Measurements from ENCODE around the gene FAM98B.

The FAM98B gene

GRCh38 chr15:38453971-38454695, at the start of gene FAM98B:
TSS of gene FAM98B (plus strand) at chr15:38454127. CDS start at chr15:38454162, 35 bp downstream.
- peak within 1 kb of the TSS; percentile 88 for H3K27ac ChIP-seq (ENCODE audit: low read depth, low read length)

GRCh38 chr15:38406436-38406835, 47.5 kb upstream of the FAM98B start:
- H3K27me3 ChIP-seq (ENCODE audit: control insufficient read depth in 5 of 5, insufficient read depth in 4 of 5, low read length in 5 of 5) = no peaks in the 10 kb centered on the region
- H3K36me3 ChIP-seq (ENCODE audit: control insufficient read depth in 5 of 5, insufficient read depth in 5 of 5, low read length in 5 of 5) = no peaks in the 10 kb centered on the region
- H3K4me3 ChIP-seq (ENCODE audit: low read depth in 1 of 5, low read length in 5 of 5) = no peak overlapping the region
- H3K9ac ChIP-seq (ENCODE audit: low read length in 5 of 5) = no peak overlapping the region
- H3K9me3 ChIP-seq (ENCODE audit: control insufficient read depth in 5 of 5, low read length in 5 of 5) = no peaks in the 10 kb centered on the region
- no peaks in the 10 kb centered on the region for H3K4me1 ChIP-seq (ENCODE audit: control insufficient read depth in 5 of 5, insufficient read depth in 5 of 5, low read length in 5 of 5)
- H3K27ac ChIP-seq (ENCODE audit: low read depth, low read length) = no peak overlapping the region

More at GRCh38 chr15:38453971-38454695, at the start of gene FAM98B:
- H3K27me3 ChIP-seq (ENCODE audit: control insufficient read depth in 5 of 5, insufficient read depth in 4 of 5, low read length in 5 of 5) = no peaks in the 10 kb centered on the region
- H3K9ac ChIP-seq (ENCODE audit: low read length in 5 of 5) = peak within 1 kb of the TSS; percentile 92 to 99 (median 96)
- peaks cover 0 to 2% (median 0%) of the 10 kb centered on the region in 5 donors for H3K36me3 ChIP-seq (ENCODE audit: control insufficient read depth in 5 of 5, insufficient read depth in 5 of 5, low read length in 5 of 5)
- H3K9me3 ChIP-seq (ENCODE audit: control insufficient read depth in 5 of 5, low read length in 5 of 5) = no peaks in the 10 kb centered on the region
- H3K4me1 ChIP-seq (ENCODE audit: control insufficient read depth in 5 of 5, insufficient read depth in 5 of 5, low read length in 5 of 5) = peaks cover 3 to 21% (median 18%) of the 10 kb centered on the region in 5 donors
- peak within 1 kb of the TSS; percentile 90 to 98 (median 97) for H3K4me3 ChIP-seq (ENCODE audit: low read depth in 1 of 5, low read length in 5 of 5)

GRCh38 chr15:38408576-38408975, 45.4 kb upstream of the FAM98B start:
- Histone ChIP-seq H3K9me3 (ENCODE audit: control insufficient read depth in 5 of 5, low read length in 5 of 5) (no peaks in the 10 kb centered on the region), H3K27me3 (ENCODE audit: control insufficient read depth in 5 of 5, insufficient read depth in 4 of 5, low read length in 5 of 5) (no peaks in the 10 kb centered on the region), H3K4me1 (ENCODE audit: control insufficient read depth in 5 of 5, insufficient read depth in 5 of 5, low read length in 5 of 5) (peaks cover 0 to 3% (median 0%) of the 10 kb centered on the region in 5 donors), H3K27ac (ENCODE audit: low read depth, low read length) (no peak overlapping the region), H3K4me3 (ENCODE audit: low read depth in 1 of 5, low read length in 5 of 5) (no peak overlapping the region), H3K36me3 (ENCODE audit: control insufficient read depth in 5 of 5, insufficient read depth in 5 of 5, low read length in 5 of 5) (no peaks in the 10 kb centered on the region), H3K9ac (ENCODE audit: low read length in 5 of 5) (no peak overlapping the region)

DNA sequence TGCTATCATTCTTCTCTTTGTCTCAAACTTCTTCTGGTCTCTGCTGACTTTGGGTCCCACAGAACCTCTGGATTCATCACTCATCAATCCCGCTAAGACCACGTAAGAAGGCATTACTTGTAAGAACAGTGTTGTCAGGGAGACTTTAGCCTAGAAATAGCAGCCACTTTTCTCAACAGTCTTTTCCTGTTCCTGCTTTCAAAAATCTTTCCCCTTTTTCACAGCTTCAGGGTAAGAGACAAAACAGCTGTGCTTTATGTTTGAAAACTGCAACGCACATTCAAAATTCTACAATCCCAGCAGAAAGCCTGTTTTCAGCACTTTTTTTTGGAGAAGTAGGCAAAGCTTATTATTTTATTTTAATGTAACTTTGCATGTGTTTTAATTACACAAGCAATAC, 42.0 kb upstream of the FAM98B start:
- H3K27ac ChIP-seq (ENCODE audit: low read depth, low read length) = no peak overlapping the region
- peaks cover 0 to 3% (median 0%) of the 10 kb centered on the region in 5 donors for H3K4me1 ChIP-seq (ENCODE audit: control insufficient read depth in 5 of 5, insufficient read depth in 5 of 5, low read length in 5 of 5)
- H3K9me3 ChIP-seq (ENCODE audit: control insufficient read depth in 5 of 5, low read length in 5 of 5) = no peaks in the 10 kb centered on the region
- peak overlapping the region in 1 of 5 donors; percentile 19 for H3K4me3 ChIP-seq (ENCODE audit: low read depth in 1 of 5, low read length in 5 of 5)
- H3K27me3 ChIP-seq (ENCODE audit: control insufficient read depth in 5 of 5, insufficient read depth in 4 of 5, low read length in 5 of 5) = no peaks in the 10 kb centered on the region
- no peaks in the 10 kb centered on the region for H3K36me3 ChIP-seq (ENCODE audit: control insufficient read depth in 5 of 5, insufficient read depth in 5 of 5, low read length in 5 of 5)
- H3K9ac ChIP-seq (ENCODE audit: low read length in 5 of 5) = no peak overlapping the region

DNA sequence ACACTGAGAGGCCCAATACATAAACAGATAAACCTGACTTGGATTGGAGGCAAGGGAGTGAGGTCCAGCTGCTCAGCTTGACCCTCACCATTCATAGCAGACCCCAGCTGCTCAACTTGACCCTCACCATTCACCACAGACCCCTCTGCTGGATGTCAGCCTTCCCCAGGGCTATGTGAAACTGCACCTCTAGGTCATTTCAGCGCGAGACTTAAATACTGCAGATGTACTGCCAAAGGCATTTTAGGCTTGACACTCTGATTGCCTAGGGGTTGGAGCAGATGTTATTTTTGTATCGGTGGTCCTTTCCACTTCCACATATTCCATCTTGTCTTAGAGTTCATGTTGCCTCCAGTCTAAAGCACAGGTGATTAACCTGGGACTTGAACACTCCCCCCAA, 41.5 kb upstream of the FAM98B start:
- no peak overlapping the region for H3K27ac ChIP-seq (ENCODE audit: low read depth, low read length)

GRCh38 chr15:38414357-38414756, 39.6 kb upstream of the FAM98B start:
- Histone ChIP-seq H3K27ac (ENCODE audit: low read depth, low read length) (no peak overlapping the region), H3K4me1 (ENCODE audit: control insufficient read depth in 5 of 5, insufficient read depth in 5 of 5, low read length in 5 of 5) (peaks cover 0 to 3% (median 0%) of the 10 kb centered on the region in 5 donors), H3K36me3 (ENCODE audit: control insufficient read depth in 5 of 5, insufficient read depth in 5 of 5, low read length in 5 of 5) (no peaks in the 10 kb centered on the region), H3K9ac (ENCODE audit: low read length in 5 of 5) (no peak overlapping the region), H3K4me3 (ENCODE audit: low read depth in 1 of 5, low read length in 5 of 5) (no peak overlapping the region), H3K27me3 (ENCODE audit: control insufficient read depth in 5 of 5, insufficient read depth in 4 of 5, low read length in 5 of 5) (no peaks in the 10 kb centered on the region), H3K9me3 (ENCODE audit: control insufficient read depth in 5 of 5, low read length in 5 of 5) (no peaks in the 10 kb centered on the region)

More for the DNA sequence above, 41.5 kb upstream of the FAM98B start:
- Histone ChIP-seq H3K4me3 (ENCODE audit: low read depth in 1 of 5, low read length in 5 of 5) (no peak overlapping the region), H3K27me3 (ENCODE audit: control insufficient read depth in 5 of 5, insufficient read depth in 4 of 5, low read length in 5 of 5) (no peaks in the 10 kb centered on the region), H3K4me1 (ENCODE audit: control insufficient read depth in 5 of 5, insufficient read depth in 5 of 5, low read length in 5 of 5) (peaks cover 0 to 3% (median 0%) of the 10 kb centered on the region in 5 donors), H3K9ac (ENCODE audit: low read length in 5 of 5) (no peak overlapping the region), H3K9me3 (ENCODE audit: control insufficient read depth in 5 of 5, low read length in 5 of 5) (no peaks in the 10 kb centered on the region), H3K36me3 (ENCODE audit: control insufficient read depth in 5 of 5, insufficient read depth in 5 of 5, low read length in 5 of 5) (no peaks in the 10 kb centered on the region)

DNA sequence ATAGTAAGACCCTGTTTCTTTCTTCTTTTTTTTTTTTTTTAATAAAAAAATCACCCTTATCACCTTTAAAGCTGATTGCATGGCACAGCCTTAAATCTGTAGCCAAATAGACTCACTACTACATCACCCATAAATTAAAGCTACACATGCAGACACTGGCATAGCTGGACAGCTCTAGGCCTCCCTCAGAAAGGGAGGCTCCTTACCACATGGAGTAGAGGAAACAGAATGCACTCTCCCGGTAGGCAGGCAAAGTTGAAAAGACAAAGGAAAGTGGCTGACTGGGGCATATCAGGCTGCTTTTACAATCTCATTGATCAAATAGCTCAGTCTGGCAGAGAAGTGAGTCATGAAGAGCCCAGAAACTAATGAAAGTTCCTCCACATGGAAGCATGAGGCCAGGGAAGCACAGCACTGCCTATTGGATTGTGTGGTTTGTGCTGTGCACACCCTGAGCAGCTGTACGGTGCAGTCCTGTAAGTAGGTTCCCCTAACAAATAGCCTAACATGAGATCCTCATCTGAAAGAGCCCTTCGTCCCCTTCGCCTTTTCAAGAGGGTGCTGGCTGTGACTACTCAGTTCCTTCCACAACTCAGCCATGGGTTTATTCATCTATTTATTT, 32.7 kb upstream of the FAM98B start:
- Histone ChIP-seq H3K36me3 (ENCODE audit: control insufficient read depth in 5 of 5, insufficient read depth in 5 of 5, low read length in 5 of 5) (no peaks in the 10 kb centered on the region), H3K27ac (ENCODE audit: low read depth, low read length) (no peak overlapping the region), H3K27me3 (ENCODE audit: control insufficient read depth in 5 of 5, insufficient read depth in 4 of 5, low read length in 5 of 5) (no peaks in the 10 kb centered on the region), H3K4me3 (ENCODE audit: low read depth in 1 of 5, low read length in 5 of 5) (no peak overlapping the region), H3K9ac (ENCODE audit: low read length in 5 of 5) (no peak overlapping the region), H3K9me3 (ENCODE audit: control insufficient read depth in 5 of 5, low read length in 5 of 5) (no peaks in the 10 kb centered on the region), H3K4me1 (ENCODE audit: control insufficient read depth in 5 of 5, insufficient read depth in 5 of 5, low read length in 5 of 5) (no peaks in the 10 kb centered on the region)

DNA sequence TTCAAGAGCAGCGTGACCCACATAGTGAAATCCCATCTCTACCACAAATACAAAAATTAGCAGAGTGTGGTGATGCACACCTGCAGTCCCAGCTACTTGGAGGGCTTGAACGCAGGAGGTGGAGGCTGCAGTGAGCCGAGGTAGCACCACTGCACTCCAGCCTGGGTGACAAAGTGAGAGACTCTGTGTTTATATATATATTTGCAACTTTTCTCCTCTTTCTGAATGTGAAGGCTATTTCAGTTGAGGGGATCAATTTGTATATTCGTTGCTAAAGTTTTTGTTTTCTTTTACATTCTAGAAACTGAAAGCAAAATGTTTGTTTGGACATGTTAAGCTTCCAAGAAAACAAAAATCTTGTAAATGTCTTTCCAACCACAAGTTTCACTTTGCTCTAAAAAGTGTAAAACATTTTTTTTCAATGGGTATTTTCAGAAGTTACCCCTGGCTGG, 29.8 kb upstream of the FAM98B start:
- Histone ChIP-seq H3K4me3 (ENCODE audit: low read depth in 1 of 5, low read length in 5 of 5) (no peak overlapping the region), H3K4me1 (ENCODE audit: control insufficient read depth in 5 of 5, insufficient read depth in 5 of 5, low read length in 5 of 5) (peaks cover 0 to 4% (median 0%) of the 10 kb centered on the region in 5 donors), H3K36me3 (ENCODE audit: control insufficient read depth in 5 of 5, insufficient read depth in 5 of 5, low read length in 5 of 5) (no peaks in the 10 kb centered on the region), H3K9ac (ENCODE audit: low read length in 5 of 5) (no peak overlapping the region), H3K27me3 (ENCODE audit: control insufficient read depth in 5 of 5, insufficient read depth in 4 of 5, low read length in 5 of 5) (no peaks in the 10 kb centered on the region), H3K27ac (ENCODE audit: low read depth, low read length) (no peak overlapping the region), H3K9me3 (ENCODE audit: control insufficient read depth in 5 of 5, low read length in 5 of 5) (no peaks in the 10 kb centered on the region)

GRCh38 chr15:38425269-38425668, 28.7 kb upstream of the FAM98B start:
- H3K9ac ChIP-seq (ENCODE audit: low read length in 5 of 5) = no peak overlapping the region
- no peaks in the 10 kb centered on the region for H3K27me3 ChIP-seq (ENCODE audit: control insufficient read depth in 5 of 5, insufficient read depth in 4 of 5, low read length in 5 of 5)
- H3K36me3 ChIP-seq (ENCODE audit: control insufficient read depth in 5 of 5, insufficient read depth in 5 of 5, low read length in 5 of 5) = no peaks in the 10 kb centered on the region
- H3K4me3 ChIP-seq (ENCODE audit: low read depth in 1 of 5, low read length in 5 of 5) = no peak overlapping the region
- no peak overlapping the region for H3K27ac ChIP-seq (ENCODE audit: low read depth, low read length)
- peaks cover 0 to 6% (median 0%) of the 10 kb centered on the region in 5 donors for H3K4me1 ChIP-seq (ENCODE audit: control insufficient read depth in 5 of 5, insufficient read depth in 5 of 5, low read length in 5 of 5)
- H3K9me3 ChIP-seq (ENCODE audit: control insufficient read depth in 5 of 5, low read length in 5 of 5) = no peaks in the 10 kb centered on the region

GRCh38 chr15:38427380-38427779, 26.5 kb upstream of the FAM98B start:
- no peaks in the 10 kb centered on the region for H3K36me3 ChIP-seq (ENCODE audit: control insufficient read depth in 5 of 5, insufficient read depth in 5 of 5, low read length in 5 of 5)
- no peak overlapping the region for H3K27ac ChIP-seq (ENCODE audit: low read depth, low read length)
- H3K4me1 ChIP-seq (ENCODE audit: control insufficient read depth in 5 of 5, insufficient read depth in 5 of 5, low read length in 5 of 5) = peaks cover 0 to 6% (median 0%) of the 10 kb centered on the region in 5 donors
- H3K9me3 ChIP-seq (ENCODE audit: control insufficient read depth in 5 of 5, low read length in 5 of 5) = no peaks in the 10 kb centered on the region
- H3K27me3 ChIP-seq (ENCODE audit: control insufficient read depth in 5 of 5, insufficient read depth in 4 of 5, low read length in 5 of 5) = no peaks in the 10 kb centered on the region
- no peak overlapping the region for H3K4me3 ChIP-seq (ENCODE audit: low read depth in 1 of 5, low read length in 5 of 5)
- no peak overlapping the region for H3K9ac ChIP-seq (ENCODE audit: low read length in 5 of 5)
